Activated CD4-positive, alpha-beta T cell treated with anti-CD3 and anti-CD28 coated beads for 36 hours (primary cell): ENCODE results near the gene LAMC1. TPM values are rescaled to one million over a fixed set of nuclear protein-coding genes. Genes with fewer than 3 reads are reported as not detected.
A peak's percentile ranks its signal among the peaks of the same experiment; 100 is the strongest.

Experiments
- ATAC-seq: fragments of 200-7000 bp; cut with Tn5 transposase; one replicate; pipeline ENCODE4 v1.10.0; 2021; ENCODE audit warnings: mild to moderate bottlenecking, moderate library complexity
- CTCF ChIA-PET: fragments of 350-600 bp; sonication (Branson Sonifier 250); formaldehyde crosslinking; loops from one replicate; lab custom pipeline; 2021; ENCODE audit warnings: antibody characterized with exemption; lab: Charles Lee
- POLR2A ChIA-PET: fragments of 350-600 bp; sonication (Branson Sonifier 250); formaldehyde crosslinking; loops from one replicate; lab custom pipeline; 2021; ENCODE audit warnings: antibody characterized with exemption, inconsistent platforms; lab: Charles Lee
- DNase-seq: peaks from one replicate; pipeline ENCODE4 v3.0.0-alpha.2; 2020
- H3K27ac Mint-ChIP-seq: one replicate; pipeline ENCODE4 v1.8.0; 2021; ENCODE audit warnings: mixed read lengths
- H3K27me3 Mint-ChIP-seq: one replicate; pipeline ENCODE4 v1.8.0; 2021; ENCODE audit warnings: mixed read lengths
- H3K36me3 Mint-ChIP-seq: one replicate; pipeline ENCODE4 v1.8.0; 2021; ENCODE audit warnings: low read depth, mixed read lengths
- H3K4me1 Mint-ChIP-seq: one replicate; pipeline ENCODE4 v1.8.0; 2021; ENCODE audit warnings: mixed read lengths
- H3K4me3 Mint-ChIP-seq: one replicate; pipeline ENCODE4 v1.8.0; 2021; ENCODE audit warnings: mild to moderate bottlenecking, moderate library complexity, mixed read lengths
- H3K9me3 Mint-ChIP-seq: one replicate; pipeline ENCODE4 v1.8.0; 2021; ENCODE audit warnings: low read depth, mixed read lengths
- intact Hi-C, 2 experiments: fragments of 100-400 bp; cut with DNase I in 1 of 2; cut with micrococcal nuclease in 1 of 2; formaldehyde crosslinking; loops; one replicate each; pipeline versions ENCODE4 v1.14.2 to v1.15.1; 2022 to 2024; cut with DNase I, micrococcal nuclease
- total RNA-seq, 2 experiments: library from RNA; stranded (reverse); gene quantifications; one replicate each; pipeline ENCODE4 v1.2.3, GENCODE V29; 2021

Gene LAMC1
- total RNA-seq, 2 experiments from 2014 or later, result 0.25 to 0.46 TPM

DNA sequence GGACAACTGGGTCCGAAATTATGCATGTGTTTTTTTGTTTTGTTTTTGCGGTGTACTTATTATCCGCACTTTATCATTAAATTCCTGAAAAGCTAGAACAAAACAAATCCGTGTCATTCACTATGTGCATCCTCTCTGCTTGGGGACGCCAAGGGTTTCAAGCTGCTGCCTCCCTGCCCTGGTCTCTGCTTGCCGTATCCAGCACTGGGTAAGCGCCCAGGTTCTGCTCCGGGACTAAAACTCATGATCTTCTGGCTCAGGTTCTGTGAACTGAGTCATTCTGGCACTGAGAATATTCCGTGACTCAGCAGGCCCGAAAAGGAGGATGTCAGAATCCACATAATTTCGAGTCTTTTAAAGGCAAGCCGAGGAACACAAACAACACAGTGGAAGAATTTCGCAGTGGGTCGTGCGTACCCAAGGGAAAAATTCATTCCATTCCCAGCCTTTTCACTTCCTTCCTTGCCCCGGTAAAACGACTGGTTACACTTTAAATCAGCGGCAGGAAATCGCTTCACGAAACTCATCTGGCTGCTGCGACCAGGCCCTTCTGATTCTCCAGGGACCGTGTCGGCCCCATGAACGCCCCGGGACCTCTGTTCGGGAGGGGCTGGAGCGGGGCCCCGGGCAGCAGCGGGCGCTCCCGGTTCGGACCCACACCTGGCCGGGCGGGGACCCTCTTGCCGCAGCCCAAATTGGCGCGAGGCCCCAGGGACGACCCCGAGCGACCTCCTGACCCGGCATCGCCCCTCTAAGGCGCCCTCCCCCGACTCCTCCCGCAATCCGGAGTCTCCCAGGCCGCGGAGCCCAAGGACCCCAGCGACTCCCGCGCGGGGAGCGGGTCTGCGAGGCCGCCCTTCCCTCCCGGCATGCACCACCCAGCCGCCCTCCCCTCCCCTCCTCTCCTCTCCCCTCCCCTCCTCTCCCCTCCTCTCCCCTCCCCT is 746 bp upstream of the LAMC1 start:
- Mint-ChIP-seq H3K27ac (peak overlapping the region; percentile 59), H3K4me3 (peak overlapping the region; percentile 54), H3K36me3 (no peaks in the 10 kb centered on the region), H3K4me1 (peaks cover 10% of the 10 kb centered on the region), H3K9me3 (no peaks in the 10 kb centered on the region), H3K27me3 (peaks cover 52% of the 10 kb centered on the region)
- DNase-seq, result peak; percentile 76
- ChIA-PET CTCF (no interaction called here), POLR2A (no interaction called here)
- intact Hi-C loops, result loop anchor here (5.0 to 10.0 kb wide), 5 partner anchors 60 to 612 kb away; partner anchors contain the start of genes ARPC5 (in 1 of the 2), LAMC2 (in 1 of the 2) and SMG7 (in 1 of the 2)
- ATAC-seq, result peak; percentile 62

DNA sequence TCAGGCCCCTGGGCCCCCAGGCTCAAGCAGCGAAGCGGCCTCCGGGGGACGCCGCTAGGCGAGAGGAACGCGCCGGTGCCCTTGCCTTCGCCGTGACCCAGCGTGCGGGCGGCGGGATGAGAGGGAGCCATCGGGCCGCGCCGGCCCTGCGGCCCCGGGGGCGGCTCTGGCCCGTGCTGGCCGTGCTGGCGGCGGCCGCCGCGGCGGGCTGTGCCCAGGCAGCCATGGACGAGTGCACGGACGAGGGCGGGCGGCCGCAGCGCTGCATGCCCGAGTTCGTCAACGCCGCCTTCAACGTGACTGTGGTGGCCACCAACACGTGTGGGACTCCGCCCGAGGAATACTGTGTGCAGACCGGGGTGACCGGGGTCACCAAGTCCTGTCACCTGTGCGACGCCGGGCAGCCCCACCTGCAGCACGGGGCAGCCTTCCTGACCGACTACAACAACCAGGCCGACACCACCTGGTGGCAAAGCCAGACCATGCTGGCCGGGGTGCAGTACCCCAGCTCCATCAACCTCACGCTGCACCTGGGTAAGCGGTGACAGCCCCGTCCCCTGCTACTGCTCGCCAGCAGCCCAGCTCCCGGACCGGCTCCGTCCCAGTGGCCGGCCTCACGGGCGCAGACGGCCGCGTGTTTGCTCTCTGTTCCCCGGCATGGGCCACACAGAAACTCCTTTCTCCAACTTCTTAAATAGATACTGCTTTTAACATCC is 539 bp downstream of the LAMC1 start:
- CTCF ChIA-PET, result interaction anchor here (1.3 kb wide), 1 partner anchor 69 kb away, joined by 3 read pairs; no protein-coding TSS in a partner anchor
- POLR2A ChIA-PET, result no interaction called here
- Mint-ChIP-seq H3K9me3 (no peaks in the 10 kb centered on the region), H3K36me3 (no peaks in the 10 kb centered on the region), H3K4me3 (peak overlapping the region; percentile 58), H3K4me1 (peaks cover 10% of the 10 kb centered on the region), H3K27ac (no peak overlapping the region), H3K27me3 (peaks cover 54% of the 10 kb centered on the region)
- DNase-seq (peak; percentile 70), ATAC-seq (peak; percentile 74)
- intact Hi-C loops, result loop anchor here (5.0 to 10.0 kb wide), 5 partner anchors 61 to 611 kb away; partner anchors contain the start of genes ARPC5 (in 1 of the 2), LAMC2 (in 1 of the 2) and SMG7 (in 1 of the 2)

DNA sequence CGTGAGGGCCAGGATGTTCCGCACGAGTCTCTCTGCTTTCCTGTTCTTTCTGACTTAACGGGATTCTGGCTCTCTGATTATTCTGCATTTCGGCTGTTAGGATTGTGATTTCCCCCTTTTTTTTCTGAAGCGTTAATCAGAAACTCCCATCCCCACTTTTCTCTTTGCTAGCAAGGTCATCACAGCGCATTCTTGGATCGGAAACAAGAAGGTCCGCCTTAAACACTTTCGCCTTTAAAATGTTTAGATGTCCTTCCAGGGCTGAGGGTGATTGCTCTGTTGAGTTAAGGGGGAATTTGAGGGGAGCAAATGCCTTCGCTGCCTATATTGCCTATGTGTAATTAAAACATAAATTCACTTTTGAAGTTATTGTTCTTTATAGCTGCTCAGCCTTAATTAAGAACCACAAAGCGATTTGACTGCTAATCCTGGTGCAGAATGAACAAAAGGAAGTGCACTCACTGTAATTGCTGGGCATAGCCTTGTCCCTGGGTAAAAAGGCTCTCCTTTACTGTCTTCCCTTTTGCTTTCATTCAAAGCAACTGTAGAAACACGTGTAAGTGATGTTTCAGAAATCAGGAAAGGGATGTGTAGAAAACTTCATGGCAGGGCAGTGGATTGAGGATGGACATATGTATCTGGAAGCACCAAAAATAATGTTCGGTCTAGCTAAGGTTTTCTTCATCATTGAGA is 1.2 kb downstream of the LAMC1 start:
- CTCF ChIA-PET, result interaction anchor here (1.3 kb wide), 1 partner anchor 69 kb away, joined by 3 read pairs; no protein-coding TSS in a partner anchor
- intact Hi-C loops, result loop anchor here (5.0 to 10.0 kb wide), 5 partner anchors 62 to 610 kb away; partner anchors contain the start of genes ARPC5 (in 1 of the 2), LAMC2 (in 1 of the 2) and SMG7 (in 1 of the 2)

DNA sequence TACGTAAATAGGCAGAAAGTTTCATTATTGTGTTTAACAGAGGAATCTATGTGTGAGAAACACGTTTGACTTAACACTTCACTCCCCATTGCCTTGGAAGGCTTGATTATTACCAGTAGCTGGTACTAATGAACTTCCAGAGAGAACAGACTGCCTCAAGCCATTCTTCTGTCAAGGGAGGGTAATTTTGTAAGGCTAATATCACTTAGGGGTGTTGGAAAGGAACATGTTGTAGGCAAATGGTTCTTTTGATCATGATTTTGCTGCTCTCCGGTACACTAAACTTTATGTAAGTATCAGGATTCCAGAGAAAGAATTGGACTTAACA is 1.8 kb downstream of the LAMC1 start:
- Mint-ChIP-seq H3K36me3 (no peaks in the 10 kb centered on the region), H3K27ac (no peak overlapping the region), H3K27me3 (peaks cover 63% of the 10 kb centered on the region), H3K4me3 (no peak overlapping the region), H3K4me1 (peaks cover 10% of the 10 kb centered on the region), H3K9me3 (no peaks in the 10 kb centered on the region)
- intact Hi-C loops, result loop anchor here (10.0 kb wide), 2 partner anchors 160 to 610 kb away; partner anchors contain the start of genes ARPC5 (in 1 of the 2) and LAMC2 (in 1 of the 2)
- no peak for ATAC-seq
- DNase-seq, result no peak
- ChIA-PET CTCF (interaction anchor here (1.3 kb wide), 1 partner anchor 70 kb away, joined by 3 read pairs; no protein-coding TSS in a partner anchor), POLR2A (no interaction called here)

More for the DNA sequence above, 1.2 kb downstream of the LAMC1 start:
- POLR2A ChIA-PET, result no interaction called here
- no peak for DNase-seq
- ATAC-seq, result no peak
- H3K9me3 Mint-ChIP-seq, result no peaks in the 10 kb centered on the region
- peaks cover 10% of the 10 kb centered on the region for H3K4me1 Mint-ChIP-seq
- peak overlapping the region; percentile 58 for H3K4me3 Mint-ChIP-seq
- no peak overlapping the region for H3K27ac Mint-ChIP-seq
- H3K27me3 Mint-ChIP-seq, result peaks cover 60% of the 10 kb centered on the region
- no peaks in the 10 kb centered on the region for H3K36me3 Mint-ChIP-seq

DNA sequence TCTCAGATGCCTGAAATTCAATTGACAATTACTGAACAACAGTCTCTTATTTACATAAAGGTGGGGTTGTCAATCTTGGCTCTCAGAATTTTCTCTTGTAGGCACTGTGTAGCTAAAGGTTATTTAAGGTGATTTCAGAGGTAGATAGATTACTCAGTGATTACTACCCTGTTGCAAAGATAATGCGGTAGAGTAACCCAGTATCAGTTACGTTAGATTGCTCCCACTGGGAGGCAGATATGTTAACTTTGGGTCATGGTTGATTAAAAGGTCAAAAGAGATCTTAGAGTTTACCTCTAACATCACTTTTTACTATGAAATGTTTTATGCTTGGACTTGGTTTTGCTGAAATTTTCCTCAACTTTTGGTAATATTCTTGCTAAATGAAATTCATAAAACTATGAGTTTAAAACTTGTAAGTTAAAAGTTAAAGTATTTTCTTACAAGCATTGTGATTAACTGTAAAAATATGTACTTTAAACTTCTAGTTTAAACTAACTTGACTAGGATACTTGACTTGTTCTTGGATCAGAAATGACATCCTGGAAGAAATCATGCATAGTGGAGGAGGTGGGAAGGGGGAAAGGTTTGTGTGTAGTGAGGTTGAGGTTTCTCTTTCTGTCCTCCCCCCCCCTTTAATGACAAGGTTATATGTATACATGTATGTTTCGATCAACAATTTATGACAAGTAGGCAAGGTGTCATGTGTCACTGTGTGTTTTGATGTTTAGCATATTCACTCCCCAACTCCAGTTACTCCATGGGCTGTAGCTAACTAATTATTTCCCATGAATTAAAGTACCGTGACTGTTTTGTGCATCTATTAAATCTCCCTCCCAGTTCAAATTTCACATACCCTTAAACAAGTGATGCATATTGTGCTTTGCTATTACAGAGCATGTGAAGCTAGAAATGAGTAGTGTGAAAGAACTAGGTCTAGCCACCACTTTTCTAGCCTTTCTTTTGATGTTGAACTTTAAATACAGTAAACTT is 2.9 kb downstream of the LAMC1 start:
- intact Hi-C loops, result loop anchor here (10.0 kb wide), 2 partner anchors 159 to 609 kb away; partner anchors contain the start of genes ARPC5 (in 1 of the 2) and LAMC2 (in 1 of the 2)
- H3K36me3 Mint-ChIP-seq, result no peaks in the 10 kb centered on the region
- peaks cover 10% of the 10 kb centered on the region for H3K4me1 Mint-ChIP-seq
- no peak overlapping the region for H3K4me3 Mint-ChIP-seq
- DNase-seq, result no peak
- no peaks in the 10 kb centered on the region for H3K9me3 Mint-ChIP-seq
- no peak overlapping the region for H3K27ac Mint-ChIP-seq
- POLR2A ChIA-PET, result no interaction called here
- H3K27me3 Mint-ChIP-seq, result peaks cover 63% of the 10 kb centered on the region
- CTCF ChIA-PET, result interaction anchor here (0.8 kb wide), 1 partner anchor 42 kb away, joined by 3 read pairs; no protein-coding TSS in a partner anchor
- ATAC-seq, result no peak

DNA sequence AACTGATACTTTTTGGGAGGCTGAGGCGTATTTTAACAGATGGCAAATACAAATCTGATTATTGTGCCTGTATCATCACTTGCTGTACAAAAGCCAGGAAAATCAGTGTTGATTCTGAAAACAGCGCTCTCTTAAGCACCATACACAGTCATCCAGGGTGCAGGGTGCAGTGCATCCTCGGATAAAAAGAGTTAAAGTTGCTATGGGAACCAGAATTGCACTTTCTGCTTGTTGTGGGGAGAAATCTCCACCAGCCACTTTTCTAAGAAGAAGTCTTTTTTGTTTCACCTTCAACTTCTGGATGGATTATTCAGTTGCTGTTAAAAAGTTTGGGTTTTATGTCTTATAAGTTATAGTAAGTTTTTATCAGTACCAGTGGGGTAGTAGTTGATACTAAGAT is 3.8 kb downstream of the LAMC1 start:
- no peak overlapping the region for H3K4me3 Mint-ChIP-seq
- POLR2A ChIA-PET, result no interaction called here
- H3K4me1 Mint-ChIP-seq, result peaks cover 10% of the 10 kb centered on the region
- ATAC-seq, result no peak
- DNase-seq, result no peak
- no peaks in the 10 kb centered on the region for H3K36me3 Mint-ChIP-seq
- H3K27ac Mint-ChIP-seq, result no peak overlapping the region
- H3K9me3 Mint-ChIP-seq, result no peaks in the 10 kb centered on the region
- intact Hi-C loops, result loop anchor here (10.0 kb wide), 2 partner anchors 158 to 608 kb away; partner anchors contain the start of genes ARPC5 (in 1 of the 2) and LAMC2 (in 1 of the 2)
- CTCF ChIA-PET, result interaction anchor here (1.2 kb wide), 1 partner anchor 18 kb away, joined by 3 read pairs; no protein-coding TSS in a partner anchor
- H3K27me3 Mint-ChIP-seq, result peaks cover 61% of the 10 kb centered on the region

DNA sequence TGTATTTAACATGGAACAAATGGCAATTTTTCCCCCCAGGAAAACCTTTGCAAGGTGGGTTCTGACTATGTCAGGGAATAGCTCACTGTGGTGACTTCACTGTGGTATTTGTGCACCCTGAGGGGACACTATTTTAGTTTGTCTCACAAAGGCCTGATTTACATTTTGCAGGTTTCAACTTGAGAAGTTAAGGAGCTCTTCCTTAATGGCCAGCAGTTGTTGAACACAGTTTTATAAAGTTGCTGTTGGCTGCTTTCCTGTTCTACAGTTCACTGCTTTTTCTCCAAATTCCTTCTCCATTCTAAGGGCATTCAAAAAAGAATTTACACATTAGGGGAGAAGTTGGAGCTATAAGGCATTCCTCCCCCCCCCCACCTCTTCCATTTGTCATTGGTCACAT is 4.6 kb downstream of the LAMC1 start:
- Mint-ChIP-seq H3K27ac (no peak overlapping the region), H3K4me3 (no peak overlapping the region), H3K9me3 (no peaks in the 10 kb centered on the region), H3K27me3 (peaks cover 58% of the 10 kb centered on the region), H3K36me3 (no peaks in the 10 kb centered on the region), H3K4me1 (peaks cover 8% of the 10 kb centered on the region)
- intact Hi-C loops, result loop anchor here (10.0 kb wide), 2 partner anchors 157 to 607 kb away; partner anchors contain the start of genes ARPC5 (in 1 of the 2) and LAMC2 (in 1 of the 2)
- DNase-seq, result no peak
- no peak for ATAC-seq
- ChIA-PET CTCF (interaction anchor here (1.2 kb wide), 1 partner anchor 18 kb away, joined by 3 read pairs; no protein-coding TSS in a partner anchor), POLR2A (no interaction called here)

DNA sequence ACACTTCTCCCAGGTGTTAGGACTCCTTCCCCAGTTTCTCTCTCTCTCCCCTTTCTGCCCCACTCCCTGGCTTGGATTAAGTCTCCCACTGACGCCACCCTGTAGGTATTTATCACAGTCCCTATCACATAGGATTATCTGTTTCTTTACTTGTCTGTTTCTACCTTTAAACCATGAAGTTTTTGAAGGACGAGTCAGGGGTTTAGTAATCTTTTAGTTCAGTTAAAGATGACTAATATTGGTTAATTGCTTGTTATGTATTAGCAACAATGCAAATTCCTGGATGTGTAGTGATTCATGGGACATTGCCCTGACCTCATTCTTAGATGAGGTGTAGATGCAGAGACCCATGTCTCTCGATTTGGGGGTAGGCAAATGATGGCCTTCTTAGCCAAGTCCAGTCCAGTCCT is 6.4 kb downstream of the LAMC1 start:
- ChIA-PET CTCF (no interaction called here), POLR2A (no interaction called here)
- no peaks in the 10 kb centered on the region for H3K36me3 Mint-ChIP-seq
- no peak overlapping the region for H3K27ac Mint-ChIP-seq
- H3K4me3 Mint-ChIP-seq, result no peak overlapping the region
- H3K4me1 Mint-ChIP-seq, result peaks cover 15% of the 10 kb centered on the region
- DNase-seq, result no peak
- H3K9me3 Mint-ChIP-seq, result no peaks in the 10 kb centered on the region
- peaks cover 61% of the 10 kb centered on the region for H3K27me3 Mint-ChIP-seq
- intact Hi-C loops, result loop anchor here (10.0 kb wide), 2 partner anchors 155 to 605 kb away; partner anchors contain the start of genes ARPC5 (in 1 of the 2) and LAMC2 (in 1 of the 2)
- ATAC-seq, result no peak

DNA sequence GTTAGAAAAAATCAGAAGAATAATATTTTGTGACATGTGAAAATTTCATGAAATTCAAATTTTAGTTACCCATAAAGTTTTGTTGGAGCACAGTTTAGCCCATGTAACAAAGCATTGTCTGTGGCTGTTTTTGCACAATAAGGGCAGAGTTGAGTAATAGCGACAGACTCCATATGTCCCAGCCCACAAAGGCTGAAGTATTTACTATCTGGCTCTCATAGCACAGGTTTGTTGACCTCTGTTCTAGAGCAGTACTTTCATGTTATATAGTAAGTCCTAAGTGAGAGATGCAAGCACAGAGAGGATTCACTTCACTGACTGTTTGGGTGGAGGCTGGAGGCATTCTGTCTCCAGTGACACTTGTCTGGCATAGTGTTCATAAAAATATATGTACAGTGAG is 6.8 kb downstream of the LAMC1 start:
- Mint-ChIP-seq H3K36me3 (no peaks in the 10 kb centered on the region), H3K9me3 (no peaks in the 10 kb centered on the region), H3K4me3 (no peak overlapping the region), H3K4me1 (peaks cover 15% of the 10 kb centered on the region), H3K27ac (no peak overlapping the region), H3K27me3 (peaks cover 60% of the 10 kb centered on the region)
- DNase-seq (no peak), ATAC-seq (no peak)
- ChIA-PET POLR2A (no interaction called here), CTCF (no interaction called here)
- intact Hi-C loops, result no loop called here
